GM19372 (cell line): Measurements from ENCODE around the gene IGSF11.
A peak's percentile ranks its signal among the peaks of the same experiment; 100 is the strongest.
"Not testable (repeated sequence)": the region's sequence is repeated elsewhere in the genome, so short reads cannot be mapped to it uniquely, and the experiment has no call there.

ENCODE experiments used
- ATAC-seq: cut with Tn5 transposase; IDR thresholded peaks from one replicate; pipeline ENCODE4 v1.9.1; 2021; ENCODE audit warnings: mild to moderate bottlenecking, low read depth, moderate library complexity; ENCODE audit not compliant: unreplicated experiment

IGSF11 gene

DNA sequence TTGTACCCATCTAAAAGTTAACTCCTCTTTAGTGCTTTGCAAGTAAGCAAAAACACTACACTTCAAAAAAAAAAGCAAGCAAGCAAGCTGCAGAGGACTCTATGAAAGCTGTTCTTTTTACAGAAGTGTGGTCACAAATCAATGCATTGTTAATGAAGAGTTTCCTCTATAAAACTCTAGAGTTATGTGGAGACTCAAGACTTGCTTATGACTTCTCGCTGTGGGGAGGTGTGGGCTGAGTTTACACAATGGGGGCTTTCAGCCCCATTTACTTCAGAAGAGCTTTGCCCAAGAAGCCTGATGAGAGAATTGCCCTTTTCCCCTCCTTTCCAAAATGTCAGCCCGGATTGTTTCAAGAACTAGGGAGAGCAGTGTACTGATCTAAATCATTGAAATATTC, 144.4 kb downstream of the IGSF11 start:
- no peak for ATAC-seq

DNA sequence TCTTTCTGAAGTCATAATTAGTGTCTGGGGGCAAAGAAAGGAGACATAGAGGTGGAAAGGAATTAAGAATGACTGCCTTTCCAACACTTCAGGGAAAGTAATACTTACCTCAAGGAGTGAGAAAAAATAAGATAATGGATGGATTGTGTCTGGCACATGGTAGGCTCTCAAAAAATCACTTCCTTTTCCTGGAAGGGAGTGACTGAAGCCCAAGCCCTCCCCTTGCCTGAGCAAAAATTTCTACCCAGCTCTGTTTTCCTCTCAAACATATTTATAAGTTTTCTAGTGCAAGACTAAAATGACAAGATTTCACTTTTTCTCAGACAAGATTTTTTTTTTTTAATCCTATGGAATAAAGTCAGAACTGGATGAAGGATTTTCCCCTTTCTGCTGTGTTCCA, 145.0 kb downstream of the IGSF11 start:
- no peak for ATAC-seq

DNA sequence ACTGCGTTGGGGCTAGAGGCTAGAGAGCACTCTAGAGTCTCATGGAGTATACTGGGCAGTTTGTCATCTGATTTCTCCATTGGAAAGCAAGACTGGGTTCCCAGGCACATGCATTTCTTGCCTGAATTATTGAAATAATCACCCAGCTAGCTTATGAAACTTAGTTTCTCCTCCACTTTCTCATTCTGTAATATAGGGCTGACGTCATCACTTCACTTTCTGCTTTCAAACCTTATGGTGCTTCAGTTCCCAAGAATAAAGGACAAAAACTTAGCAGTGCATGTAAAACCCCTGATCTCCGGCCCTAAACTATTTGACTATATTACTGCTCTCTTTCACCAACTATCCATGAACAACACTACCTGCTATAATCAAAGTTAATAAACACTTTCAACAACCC, 147.9 kb downstream of the IGSF11 start:
- ATAC-seq, result no peak

DNA sequence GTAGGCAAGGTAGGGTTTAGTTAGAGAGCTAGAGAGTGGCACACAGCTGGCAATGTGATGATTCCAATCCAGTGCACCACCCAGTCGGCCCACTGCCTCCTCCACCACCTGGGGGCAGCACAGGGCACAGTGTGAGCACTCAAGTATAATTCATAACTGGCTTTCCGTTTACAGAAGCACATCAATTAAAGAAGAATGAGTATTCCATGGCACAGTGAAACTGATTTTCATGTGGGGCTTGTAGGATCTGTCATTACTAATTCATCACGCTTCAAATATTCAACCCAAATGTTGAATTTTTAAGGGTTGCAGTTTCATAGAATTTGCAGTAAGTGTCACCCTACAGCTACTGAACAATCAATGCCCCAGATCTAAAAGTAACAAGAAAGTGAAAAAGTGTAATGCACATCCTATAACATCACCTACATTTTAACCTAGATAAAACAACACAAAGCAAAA, 149.9 kb downstream of the IGSF11 start:
- peak; percentile 72 for ATAC-seq

DNA sequence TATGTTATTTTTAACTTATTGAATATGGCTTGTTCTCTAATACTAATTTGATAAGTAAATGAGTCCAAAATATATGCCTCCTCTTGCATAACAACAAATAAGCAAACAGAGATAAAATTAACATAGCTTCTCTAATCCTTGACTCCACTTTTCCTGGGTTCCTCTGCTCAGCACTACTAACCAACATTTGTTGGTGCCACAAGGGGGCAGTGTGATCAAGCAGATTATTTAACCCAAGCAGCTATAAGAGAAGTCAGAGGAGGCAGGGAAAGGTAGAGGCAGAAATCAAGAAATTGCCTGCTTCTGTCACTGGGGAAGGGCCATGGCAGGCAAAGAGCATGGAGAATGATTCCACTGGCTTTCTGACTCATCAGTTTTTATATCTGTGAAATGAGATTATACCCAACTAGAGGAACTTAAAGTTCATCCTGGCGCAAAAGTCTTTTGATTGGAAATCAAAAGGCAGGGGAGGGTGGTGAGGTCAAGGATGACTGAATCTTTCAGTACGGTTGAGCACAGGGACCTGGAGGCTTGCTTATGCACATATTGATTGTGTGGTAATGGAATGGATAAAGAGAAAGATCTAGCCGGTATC, 152.2 kb downstream of the IGSF11 start:
- ATAC-seq, result peak; percentile 62

DNA sequence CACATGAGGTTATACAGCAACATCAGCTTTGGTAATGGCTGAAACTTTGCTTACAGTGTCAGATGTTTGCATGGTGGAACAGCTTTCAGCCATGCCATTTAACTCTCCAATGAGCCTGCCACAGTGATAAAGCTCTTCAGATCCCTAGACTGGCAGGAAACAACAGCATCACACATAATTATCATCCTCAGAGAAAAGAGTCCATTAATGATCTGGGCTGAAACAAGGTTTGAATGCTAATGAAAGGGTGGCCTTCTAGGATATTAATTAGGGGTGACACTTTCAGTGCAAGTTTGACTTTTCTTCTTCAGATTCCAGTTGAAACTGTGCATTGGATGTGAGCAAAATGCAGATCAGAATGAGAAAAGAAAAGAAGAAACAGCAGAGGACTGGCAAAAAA, 166.6 kb downstream of the IGSF11 start:
- no peak for ATAC-seq

DNA sequence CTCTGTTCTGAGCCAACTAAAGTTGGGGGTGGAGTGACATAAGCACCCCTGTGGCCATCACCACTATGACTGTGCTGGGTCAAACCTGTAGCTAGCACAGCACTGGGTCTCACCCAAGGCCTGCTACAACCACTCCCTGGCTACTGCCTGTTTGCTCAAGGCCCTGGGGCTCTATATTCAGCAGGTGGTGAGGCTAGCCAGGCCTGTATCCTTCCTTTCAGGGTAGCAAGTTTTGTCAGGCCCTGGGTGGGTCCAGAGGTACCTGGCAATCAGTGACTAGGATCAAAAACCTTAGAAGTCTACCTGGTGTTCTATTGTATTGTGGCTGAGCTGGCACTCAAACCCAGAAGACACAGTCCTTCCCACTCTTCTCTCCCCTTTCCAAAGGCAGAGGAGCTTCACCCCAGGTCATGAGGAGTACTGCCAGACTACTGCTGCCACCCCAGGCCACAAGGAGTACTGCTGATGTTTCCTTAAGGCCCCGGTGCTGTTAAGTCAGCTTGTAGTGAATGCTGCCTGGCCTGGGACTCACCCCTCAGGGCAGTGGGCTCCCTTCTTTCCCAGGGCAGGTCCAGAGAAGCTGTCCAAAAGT, 170.8 kb downstream of the IGSF11 start:
- ATAC-seq, result peak; percentile 86

DNA sequence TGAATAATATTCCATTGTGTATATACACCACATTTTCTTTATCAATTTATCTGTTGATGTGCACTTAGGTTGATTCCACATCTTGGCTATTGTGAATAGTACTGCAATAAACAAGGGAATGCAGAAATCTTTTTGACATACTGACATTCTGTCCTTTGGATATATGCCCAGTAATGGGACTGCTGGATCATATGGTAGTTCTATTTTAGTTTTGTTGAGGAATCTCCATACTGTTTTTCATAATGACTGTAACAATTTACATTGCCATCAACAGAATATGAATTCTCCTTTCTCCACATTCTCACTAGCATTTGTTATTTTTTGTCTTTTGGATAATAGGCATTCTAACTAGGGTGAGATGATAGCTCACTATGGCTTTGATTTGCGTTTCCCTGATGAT, 174.7 kb downstream of the IGSF11 start:
- ATAC-seq, result no peak

DNA sequence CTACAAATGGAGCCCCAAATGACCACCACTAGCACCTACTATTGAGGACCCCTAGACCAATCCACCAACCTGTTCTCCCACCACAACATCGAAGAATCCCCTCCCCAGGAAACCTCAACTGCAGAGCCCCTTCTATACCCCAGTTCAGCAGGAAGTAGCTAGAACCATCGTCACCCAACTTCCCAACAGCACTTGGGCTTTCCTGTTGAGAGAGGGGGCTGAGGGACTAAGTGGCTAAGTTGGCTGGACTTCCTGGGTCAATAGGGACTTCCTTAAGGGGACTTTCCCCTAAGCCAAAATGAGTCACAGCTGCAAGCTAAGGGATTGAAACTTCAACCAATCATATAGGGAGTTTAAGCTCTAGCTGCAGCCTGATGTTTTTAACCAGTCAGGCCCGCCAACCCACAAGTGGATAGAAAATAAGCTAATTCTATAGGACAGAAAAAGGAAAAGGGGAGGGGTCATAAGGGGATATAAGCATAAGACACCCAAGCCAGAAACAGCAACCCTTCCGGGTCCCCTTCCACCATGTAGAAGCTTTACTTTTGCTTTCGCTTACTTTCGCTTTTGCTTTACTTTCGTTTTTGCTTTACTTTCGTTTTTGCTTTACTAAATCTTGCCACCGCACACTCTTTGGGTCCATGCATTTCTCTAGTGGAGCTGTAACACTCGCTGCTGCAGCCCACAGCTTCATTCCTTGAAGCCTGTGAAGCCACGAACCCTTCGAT, 183.0 kb downstream of the IGSF11 start:
- ATAC-seq, result not testable (repeated sequence)

DNA sequence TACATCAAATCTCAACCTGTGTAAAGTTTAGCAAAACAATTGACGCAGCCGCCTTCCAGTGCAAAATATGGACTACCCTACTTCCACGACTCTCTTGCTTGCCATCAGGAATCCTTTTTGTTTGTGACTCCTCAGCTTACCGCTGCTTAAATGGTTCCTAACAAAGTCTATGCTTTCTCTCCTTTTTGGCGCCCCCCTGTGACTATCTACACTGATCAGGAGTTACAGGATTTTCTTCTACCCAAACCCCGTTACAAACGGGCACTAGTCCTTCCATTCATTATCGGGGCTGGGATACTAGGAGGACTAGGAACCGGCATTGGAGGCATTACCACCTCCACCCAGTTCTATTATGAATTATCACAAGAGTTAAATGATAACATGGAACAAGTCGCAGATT, 184.0 kb downstream of the IGSF11 start:
- ATAC-seq, result no peak
